ENCODE results near the gene PRL. TPM values are rescaled to one million over a fixed set of nuclear protein-coding genes. Genes with fewer than 3 reads are reported as not detected.

The PRL gene
- not detected in 2 replicates for total RNA-seq

GRCh38 chr6:22296936-22297335 lies at the start of gene PRL:
Gene PRL, minus strand, starts transcription at chr6:22297036. Its CDS starts 54 bp downstream, at chr6:22296982.
- no peak for DNase-seq (ENCODE audit: low read depth in 2 of 2)

- DNase-seq (ENCODE audit: low read depth in 2 of 2) = peak in 1 of 2 donors; percentile 10
These were observed 47.0 kb upstream of the PRL start for GRCh38 chr6:22343864-22344263.

GRCh38 chr6:22334778-22335177 lies 37.9 kb upstream of the PRL start:
- no peak for DNase-seq (ENCODE audit: low read depth in 2 of 2)

GRCh38 chr6:22333802-22334201 lies 37.0 kb upstream of the PRL start:
- no peak for DNase-seq (ENCODE audit: low read depth in 2 of 2)

- no peak for DNase-seq (ENCODE audit: low read depth in 2 of 2)
These were observed 35.9 kb upstream of the PRL start for GRCh38 chr6:22332711-22333110.

GRCh38 chr6:22332216-22332615 lies 35.4 kb upstream of the PRL start:
- DNase-seq (ENCODE audit: low read depth in 2 of 2) = no peak

GRCh38 chr6:22330941-22331340 lies 34.1 kb upstream of the PRL start:
- no peak for DNase-seq (ENCODE audit: low read depth in 2 of 2)

- no peak for DNase-seq (ENCODE audit: low read depth in 2 of 2)
These were observed 31.6 kb upstream of the PRL start for GRCh38 chr6:22328474-22328873.

- no peak for DNase-seq (ENCODE audit: low read depth in 2 of 2)
These were observed 31.0 kb upstream of the PRL start for GRCh38 chr6:22327881-22328280.

- DNase-seq (ENCODE audit: low read depth in 2 of 2) = no peak
These were observed 29.7 kb upstream of the PRL start for GRCh38 chr6:22326500-22326899.

GRCh38 chr6:22325481-22325880 lies 28.6 kb upstream of the PRL start:
- DNase-seq (ENCODE audit: low read depth in 2 of 2) = no peak

GRCh38 chr6:22323848-22324247 lies 27.0 kb upstream of the PRL start:
- DNase-seq (ENCODE audit: low read depth in 2 of 2) = no peak

- peak in 1 of 2 donors; percentile 25 for DNase-seq (ENCODE audit: low read depth in 2 of 2)
These were observed 25.5 kb upstream of the PRL start for GRCh38 chr6:22322103-22323030.

GRCh38 chr6:22320750-22321149 lies 23.9 kb upstream of the PRL start:
- peak in 1 of 2 donors; percentile 45 for DNase-seq (ENCODE audit: low read depth in 2 of 2)

- DNase-seq (ENCODE audit: low read depth in 2 of 2) = no peak
These were observed 21.6 kb upstream of the PRL start for GRCh38 chr6:22318404-22318803.

GRCh38 chr6:22313796-22314195 lies 17.0 kb upstream of the PRL start:
- DNase-seq (ENCODE audit: low read depth in 2 of 2) = no peak

GRCh38 chr6:22308939-22309338 lies 12.1 kb upstream of the PRL start:
- no peak for DNase-seq (ENCODE audit: low read depth in 2 of 2)

GRCh38 chr6:22306741-22307466 lies 10.1 kb upstream of the PRL start:
- no peak for DNase-seq (ENCODE audit: low read depth in 2 of 2)

GRCh38 chr6:22302838-22303237 lies 6.0 kb upstream of the PRL start:
- no peak for DNase-seq (ENCODE audit: low read depth in 2 of 2)

- DNase-seq (ENCODE audit: low read depth in 2 of 2) = no peak
These were observed 3.6 kb upstream of the PRL start for GRCh38 chr6:22300273-22300998.

- no peak for DNase-seq (ENCODE audit: low read depth in 2 of 2)
These were observed 1.6 kb upstream of the PRL start for GRCh38 chr6:22298475-22298890.

GRCh38 chr6:22296067-22296466 lies 769 bp downstream of the PRL start:
- no peak for DNase-seq (ENCODE audit: low read depth in 2 of 2)

Data from dermis microvascular lymphatic vessel endothelial cell (primary cell).